GM13977 (cell line): ENCODE measurements around the gene MLEC.
A peak's percentile ranks its signal among the peaks of the same experiment; 100 is the strongest.

Experiments used
- DNase-seq: peaks from one replicate; pipeline ENCODE4 v3.0.0; 2012; ENCODE audit warnings: low spot score
- in situ Hi-C: fragments of 300-500 bp; cut with MboI; formaldehyde crosslinking; loops from one replicate; pipeline ENCODE4 v1.12.0; 2022; ENCODE audit warnings: low sequenced_read_pairs, low pct_unique_long_range_greater_than_20kb, mixed read lengths, inconsistent platforms; ENCODE audit not compliant: unreplicated experiment
- TF ChIP-seq, protein P1 (sequence below): IDR thresholded peaks from 2 replicates; pipeline ENCODE4 v1.5.1; 2012; ENCODE audit warnings: mild to moderate bottlenecking, control low read depth; ENCODE audit not compliant: insufficient read depth; ENCODE audit errors: extremely low read depth, missing control alignments

The MLEC gene

DNA sequence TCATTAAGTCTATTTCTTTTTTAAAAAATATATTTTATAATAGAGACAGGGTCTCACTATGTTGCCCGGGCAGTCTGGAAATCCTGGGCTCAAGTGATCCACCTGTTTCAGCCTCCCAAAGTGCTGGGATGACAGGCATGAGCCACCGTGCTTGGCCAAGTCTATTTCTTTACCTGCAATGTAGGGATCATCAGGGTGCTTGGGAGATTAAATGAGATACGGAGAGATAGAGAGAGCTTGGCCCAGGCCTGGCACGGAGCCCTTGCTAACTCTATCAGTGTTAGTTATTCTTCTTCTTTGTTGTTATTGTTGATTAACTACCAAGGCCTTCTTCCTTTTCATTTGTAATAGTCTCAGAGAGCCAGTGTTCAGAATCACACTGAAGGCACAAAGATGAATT is 43.4 kb upstream of the MLEC start:
- TF ChIP-seq, protein P1, sequence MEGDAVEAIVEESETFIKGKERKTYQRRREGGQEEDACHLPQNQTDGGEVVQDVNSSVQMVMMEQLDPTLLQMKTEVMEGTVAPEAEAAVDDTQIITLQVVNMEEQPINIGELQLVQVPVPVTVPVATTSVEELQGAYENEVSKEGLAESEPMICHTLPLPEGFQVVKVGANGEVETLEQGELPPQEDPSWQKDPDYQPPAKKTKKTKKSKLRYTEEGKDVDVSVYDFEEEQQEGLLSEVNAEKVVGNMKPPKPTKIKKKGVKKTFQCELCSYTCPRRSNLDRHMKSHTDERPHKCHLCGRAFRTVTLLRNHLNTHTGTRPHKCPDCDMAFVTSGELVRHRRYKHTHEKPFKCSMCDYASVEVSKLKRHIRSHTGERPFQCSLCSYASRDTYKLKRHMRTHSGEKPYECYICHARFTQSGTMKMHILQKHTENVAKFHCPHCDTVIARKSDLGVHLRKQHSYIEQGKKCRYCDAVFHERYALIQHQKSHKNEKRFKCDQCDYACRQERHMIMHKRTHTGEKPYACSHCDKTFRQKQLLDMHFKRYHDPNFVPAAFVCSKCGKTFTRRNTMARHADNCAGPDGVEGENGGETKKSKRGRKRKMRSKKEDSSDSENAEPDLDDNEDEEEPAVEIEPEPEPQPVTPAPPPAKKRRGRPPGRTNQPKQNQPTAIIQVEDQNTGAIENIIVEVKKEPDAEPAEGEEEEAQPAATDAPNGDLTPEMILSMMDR, result no peak
- in situ Hi-C loops, result loop anchor here (10.0 kb wide), 1 partner anchor 71 kb away; the partner anchor contains the start of gene UNC119B
- DNase-seq, result no peak

DNA sequence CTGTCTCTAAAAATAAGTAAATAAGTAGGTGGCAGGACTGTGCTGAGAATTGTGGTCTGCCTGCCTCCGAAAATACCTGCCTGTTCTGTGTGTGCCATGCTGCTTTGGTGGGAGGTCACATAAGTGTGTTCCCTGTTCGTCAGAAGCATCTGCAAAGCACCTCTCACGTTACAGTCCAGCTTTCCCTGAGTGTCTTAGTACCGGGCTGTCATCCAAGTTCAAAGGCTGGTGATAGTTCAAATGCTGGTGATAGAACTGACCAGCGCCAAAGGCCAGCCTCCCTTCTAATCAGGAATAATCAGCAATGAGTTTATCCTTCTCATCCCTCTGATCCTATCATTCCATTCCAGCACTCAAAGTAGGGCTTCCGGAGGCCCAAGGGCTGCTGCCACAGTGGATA is 40.9 kb upstream of the MLEC start:
- TF ChIP-seq, protein P1, result no peak
- no peak for DNase-seq
- in situ Hi-C loops, result loop anchor here (10.0 kb wide), 1 partner anchor 69 kb away; the partner anchor contains the start of gene UNC119B

DNA sequence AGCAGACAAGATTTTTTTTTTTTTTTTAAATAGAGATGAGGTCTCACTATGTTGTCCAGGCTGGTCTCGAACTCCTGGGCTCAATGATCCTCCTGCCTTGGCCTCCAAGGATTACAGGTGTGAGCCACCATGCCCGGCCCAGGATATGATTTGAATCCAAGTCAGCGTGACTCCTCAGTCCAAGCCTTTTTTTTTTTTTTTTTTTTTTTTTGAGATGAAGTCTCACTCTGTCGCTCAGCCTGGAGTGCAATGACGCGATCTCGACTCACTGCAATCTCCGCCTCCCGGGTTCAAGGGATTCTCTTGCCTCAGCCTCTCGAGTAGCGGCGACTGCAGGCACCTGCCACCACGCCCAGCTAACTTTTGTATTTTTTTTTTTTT is 39.6 kb upstream of the MLEC start:
- in situ Hi-C loops, result loop anchor here (10.0 kb wide), 1 partner anchor 67 kb away; the partner anchor contains the start of gene UNC119B

DNA sequence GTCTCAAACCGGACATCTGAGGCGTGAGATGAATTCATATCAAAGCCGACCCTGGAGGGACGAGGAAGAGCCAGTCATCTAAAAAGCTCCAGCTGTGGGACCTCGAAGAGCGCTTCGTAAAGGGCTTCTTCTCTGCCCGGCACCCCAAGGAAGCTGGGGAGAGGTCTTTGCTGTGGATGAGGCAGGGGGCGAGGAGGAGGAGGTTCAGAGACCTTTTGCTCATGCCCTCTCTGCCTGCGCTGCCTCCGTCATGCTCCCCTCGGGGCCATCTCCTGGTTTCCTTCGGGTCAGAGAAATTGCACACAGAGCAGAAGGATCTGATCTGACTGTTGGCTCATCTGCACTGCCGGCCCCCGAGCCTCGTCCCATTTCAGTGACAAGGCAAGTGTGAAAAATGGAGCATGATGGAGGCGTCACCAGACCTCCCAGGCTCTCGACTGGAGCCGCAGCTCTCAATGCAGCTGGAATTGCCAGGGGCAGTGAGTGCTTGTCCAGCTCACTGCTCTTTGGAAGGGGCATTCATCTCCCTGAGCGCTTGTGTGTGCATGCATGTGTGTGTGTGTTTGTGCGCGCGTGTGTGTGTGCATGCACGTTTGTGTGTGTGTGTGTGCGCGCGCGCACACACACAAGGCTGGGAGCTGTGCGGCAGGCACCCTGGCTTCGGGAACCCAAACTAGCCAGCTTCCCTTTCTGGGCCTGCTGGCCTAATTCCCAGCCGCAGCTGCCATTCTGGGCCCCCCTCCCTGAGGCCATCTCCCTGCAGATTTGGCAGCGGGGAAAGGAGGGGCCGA is 37.3 kb upstream of the MLEC start:
- TF ChIP-seq, protein P1, result peak; percentile 17
- in situ Hi-C loops, result loop anchor here (10.0 kb wide), 1 partner anchor 65 kb away; the partner anchor contains the start of gene UNC119B
- DNase-seq, result no peak

More for the DNA sequence above, 39.6 kb upstream of the MLEC start:
- DNase-seq, result no peak
- TF ChIP-seq, protein P1, result no peak

DNA sequence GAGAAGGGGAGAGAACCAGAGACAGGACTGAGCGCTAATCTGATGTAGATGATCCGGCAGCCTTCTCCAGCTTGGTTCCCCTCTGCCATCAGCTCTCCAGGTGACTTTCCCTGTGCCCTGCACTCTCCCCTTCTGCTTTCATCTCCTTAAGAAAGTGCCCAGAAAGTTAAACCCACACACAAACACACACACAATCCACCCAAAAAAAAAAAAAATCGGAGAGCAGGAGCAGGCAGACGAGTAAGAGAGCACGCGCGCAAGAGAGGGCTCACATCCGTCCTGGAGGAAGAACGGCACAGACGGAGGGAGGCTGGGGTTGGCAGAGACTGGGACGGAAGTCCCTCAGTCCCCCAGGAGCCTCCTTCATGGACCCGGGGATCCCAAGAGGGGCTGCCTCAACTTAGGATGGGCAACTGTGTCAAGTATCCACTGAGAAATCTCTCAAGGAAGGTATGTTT is 36.7 kb upstream of the MLEC start:
- in situ Hi-C loops, result no loop called here
- TF ChIP-seq, protein P1, result no peak
- no peak for DNase-seq

DNA sequence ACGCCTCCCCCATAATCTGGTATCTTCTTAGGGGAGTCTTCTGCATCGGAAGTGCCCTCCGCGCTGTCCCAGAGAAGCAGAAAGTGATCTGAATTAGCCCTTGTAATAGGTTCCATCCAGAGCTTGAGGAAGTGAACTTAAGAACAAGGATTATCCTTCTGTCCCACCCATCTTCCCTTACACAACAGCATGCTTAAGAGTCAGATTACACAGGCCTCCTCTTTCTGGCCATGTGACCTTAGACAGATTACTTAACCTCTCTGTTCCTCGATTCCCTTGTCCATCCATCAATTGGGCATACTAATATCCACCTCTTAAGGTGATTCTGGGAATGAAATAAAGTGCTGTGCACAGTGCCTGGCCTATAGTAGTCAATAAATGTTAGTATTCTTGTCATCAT is 35.1 kb upstream of the MLEC start:
- DNase-seq, result no peak
- TF ChIP-seq, protein P1, result no peak
- in situ Hi-C loops, result no loop called here
